Subcutaneous abdominal adipose tissue (tissue), 5 donors: Measurements from ENCODE around the gene GLB1L2.
A peak's percentile ranks its signal among the peaks of the same experiment; 100 is the strongest.

Experiments
- H3K27ac ChIP-seq: one replicate; pipeline ENCODE4 v1.7.0; 2013; ENCODE audit warnings: low read depth, mild to moderate bottlenecking, inconsistent platforms, low read length, moderate library complexity
- H3K27me3 ChIP-seq, 5 donors: one replicate each; pipeline ENCODE4 v1.7.0; 2013; ENCODE audit warnings: low read length in 5 of 5, inconsistent platforms in 1 of 5; ENCODE audit not compliant: control insufficient read depth in 5 of 5, insufficient read depth in 4 of 5
- H3K36me3 ChIP-seq, 5 donors: one replicate each; pipeline ENCODE4 v1.7.0; 2013; ENCODE audit warnings: low read length in 5 of 5; ENCODE audit not compliant: control insufficient read depth in 5 of 5, insufficient read depth in 5 of 5
- H3K4me1 ChIP-seq, 5 donors: one replicate each; pipeline ENCODE4 v1.7.0; 2013; ENCODE audit warnings: low read length in 5 of 5, mild to moderate bottlenecking in 3 of 5, moderate library complexity in 1 of 5; ENCODE audit not compliant: control insufficient read depth in 5 of 5, insufficient read depth in 5 of 5
- H3K4me3 ChIP-seq, 5 donors: one replicate each; pipeline ENCODE4 v1.7.0; 2013; ENCODE audit warnings: low read length in 5 of 5, low read depth in 1 of 5
- H3K9ac ChIP-seq, 5 donors: one replicate each; pipeline ENCODE4 v1.7.0; 2013; ENCODE audit warnings: low read length in 5 of 5, mild to moderate bottlenecking in 4 of 5, moderate library complexity in 3 of 5
- H3K9me3 ChIP-seq, 5 donors: one replicate each; pipeline ENCODE4 v1.7.0; 2013; ENCODE audit warnings: low read length in 5 of 5; ENCODE audit not compliant: control insufficient read depth in 5 of 5
- donor health status: healthy.
- donor health status: healthy.
- donor health status: healthy.
- donor health status: healthy.
- donor health status: healthy.

Gene GLB1L2

GRCh38 chr11:134322553-134322952 is 9.2 kb upstream of the GLB1L2 start:
- H3K4me3 ChIP-seq, result no peak overlapping the region
- H3K36me3 ChIP-seq, result no peaks in the 10 kb centered on the region
- peaks cover 0 to 7% (median 0%) of the 10 kb centered on the region in 5 donors for H3K27me3 ChIP-seq
- no peaks in the 10 kb centered on the region for H3K4me1 ChIP-seq
- peaks cover 0 to 6% (median 4%) of the 10 kb centered on the region in 5 donors for H3K9me3 ChIP-seq
- no peak overlapping the region for H3K27ac ChIP-seq
- no peak overlapping the region for H3K9ac ChIP-seq

- Histone ChIP-seq H3K4me3 (no peak overlapping the region), H3K9me3 (no peaks in the 10 kb centered on the region)
Observed at GRCh38 chr11:134328433-134328832, 3.4 kb upstream of the GLB1L2 start.

GRCh38 chr11:134330611-134331353 is 1.0 kb upstream of the GLB1L2 start:
- no peak overlapping the region for H3K27ac ChIP-seq
- peaks cover 0 to 20% (median 17%) of the 10 kb centered on the region in 5 donors for H3K4me1 ChIP-seq
- H3K27me3 ChIP-seq, result peaks cover 0 to 32% (median 8%) of the 10 kb centered on the region in 5 donors
- H3K36me3 ChIP-seq, result no peaks in the 10 kb centered on the region
- peak overlapping the region in 1 of 5 donors; percentile 20 for H3K9ac ChIP-seq
- no peaks in the 10 kb centered on the region for H3K9me3 ChIP-seq
- H3K4me3 ChIP-seq, result peak overlapping the region; percentile 39 to 66 (median 62)

More at GRCh38 chr11:134328433-134328832, 3.4 kb upstream of the GLB1L2 start:
- Histone ChIP-seq H3K36me3 (no peaks in the 10 kb centered on the region), H3K4me1 (peaks cover 0 to 20% (median 17%) of the 10 kb centered on the region in 5 donors), H3K9ac (no peak overlapping the region), H3K27me3 (peaks cover 0 to 25% (median under 1%) of the 10 kb centered on the region in 5 donors), H3K27ac (no peak overlapping the region)

- Histone ChIP-seq H3K9me3 (no peaks in the 10 kb centered on the region), H3K27me3 (peaks cover 0 to 28% (median 8%) of the 10 kb centered on the region in 5 donors), H3K4me1 (peaks cover 0 to 20% (median 17%) of the 10 kb centered on the region in 5 donors), H3K9ac (no peak overlapping the region), H3K36me3 (no peaks in the 10 kb centered on the region), H3K27ac (no peak overlapping the region), H3K4me3 (peak overlapping the region in 4 of 5 donors; percentile 59 to 67 (median 60))
Observed at GRCh38 chr11:134332189-134332631, 422 bp downstream of the GLB1L2 start.

- H3K27me3 ChIP-seq, result peaks cover 0 to 23% (median 8%) of the 10 kb centered on the region in 5 donors
- H3K9me3 ChIP-seq, result no peaks in the 10 kb centered on the region
- no peak overlapping the region for H3K27ac ChIP-seq
- no peak overlapping the region for H3K9ac ChIP-seq
- H3K4me1 ChIP-seq, result peaks cover 0 to 20% (median 17%) of the 10 kb centered on the region in 5 donors
- H3K36me3 ChIP-seq, result no peaks in the 10 kb centered on the region
- H3K4me3 ChIP-seq, result peak overlapping the region in 1 of 5 donors; percentile 67
Observed at GRCh38 chr11:134332782-134333181, 994 bp downstream of the GLB1L2 start.

- H3K4me1 ChIP-seq, result peaks cover 0 to 20% (median 17%) of the 10 kb centered on the region in 5 donors
- H3K36me3 ChIP-seq, result no peaks in the 10 kb centered on the region
- no peaks in the 10 kb centered on the region for H3K9me3 ChIP-seq
- H3K27me3 ChIP-seq, result peaks cover 0 to 23% (median 8%) of the 10 kb centered on the region in 5 donors
- no peak overlapping the region for H3K27ac ChIP-seq
- H3K4me3 ChIP-seq, result no peak overlapping the region
- H3K9ac ChIP-seq, result no peak overlapping the region
Observed at GRCh38 chr11:134333312-134333711, 1.5 kb downstream of the GLB1L2 start.

- no peaks in the 10 kb centered on the region for H3K36me3 ChIP-seq
- peaks cover 0 to 23% (median 8%) of the 10 kb centered on the region in 5 donors for H3K27me3 ChIP-seq
- no peak overlapping the region for H3K27ac ChIP-seq
- no peak overlapping the region for H3K4me3 ChIP-seq
- no peak overlapping the region for H3K9ac ChIP-seq
- H3K4me1 ChIP-seq, result peaks cover 0 to 20% (median 17%) of the 10 kb centered on the region in 5 donors
- H3K9me3 ChIP-seq, result no peaks in the 10 kb centered on the region
Observed at GRCh38 chr11:134333946-134334345, 2.2 kb downstream of the GLB1L2 start.

- H3K27me3 ChIP-seq, result peaks cover 0 to 23% (median 8%) of the 10 kb centered on the region in 5 donors
- H3K9me3 ChIP-seq, result no peaks in the 10 kb centered on the region
- no peak overlapping the region for H3K4me3 ChIP-seq
- no peaks in the 10 kb centered on the region for H3K36me3 ChIP-seq
- peaks cover 0 to 20% (median 17%) of the 10 kb centered on the region in 5 donors for H3K4me1 ChIP-seq
- H3K9ac ChIP-seq, result no peak overlapping the region
- no peak overlapping the region for H3K27ac ChIP-seq
Observed at GRCh38 chr11:134334796-134335571, 3.2 kb downstream of the GLB1L2 start.

GRCh38 chr11:134337051-134337450 is 5.3 kb downstream of the GLB1L2 start:
- H3K36me3 ChIP-seq, result no peaks in the 10 kb centered on the region
- peaks cover 0 to 7% (median 6%) of the 10 kb centered on the region in 5 donors for H3K4me1 ChIP-seq
- no peak overlapping the region for H3K4me3 ChIP-seq
- H3K9ac ChIP-seq, result no peak overlapping the region
- H3K27me3 ChIP-seq, result peaks cover 0 to 18% (median 7%) of the 10 kb centered on the region in 5 donors
- H3K9me3 ChIP-seq, result no peaks in the 10 kb centered on the region
- H3K27ac ChIP-seq, result no peak overlapping the region

GRCh38 chr11:134338068-134338467 is 6.3 kb downstream of the GLB1L2 start:
- H3K9me3 ChIP-seq, result no peaks in the 10 kb centered on the region
- no peak overlapping the region for H3K4me3 ChIP-seq
- no peak overlapping the region for H3K9ac ChIP-seq
- peaks cover 0 to 11% (median 8%) of the 10 kb centered on the region in 5 donors for H3K27me3 ChIP-seq
- H3K27ac ChIP-seq, result no peak overlapping the region
- H3K36me3 ChIP-seq, result no peaks in the 10 kb centered on the region
- H3K4me1 ChIP-seq, result no peaks in the 10 kb centered on the region
